HG02759 (cell line): ENCODE results near the gene CACNB4.

ENCODE experiments used
- ATAC-seq: cut with Tn5 transposase; IDR thresholded peaks from one replicate; pipeline ENCODE4 v1.9.1; 2021; ENCODE audit warnings: mild to moderate bottlenecking, moderate library complexity; ENCODE audit not compliant: unreplicated experiment

Gene CACNB4

DNA sequence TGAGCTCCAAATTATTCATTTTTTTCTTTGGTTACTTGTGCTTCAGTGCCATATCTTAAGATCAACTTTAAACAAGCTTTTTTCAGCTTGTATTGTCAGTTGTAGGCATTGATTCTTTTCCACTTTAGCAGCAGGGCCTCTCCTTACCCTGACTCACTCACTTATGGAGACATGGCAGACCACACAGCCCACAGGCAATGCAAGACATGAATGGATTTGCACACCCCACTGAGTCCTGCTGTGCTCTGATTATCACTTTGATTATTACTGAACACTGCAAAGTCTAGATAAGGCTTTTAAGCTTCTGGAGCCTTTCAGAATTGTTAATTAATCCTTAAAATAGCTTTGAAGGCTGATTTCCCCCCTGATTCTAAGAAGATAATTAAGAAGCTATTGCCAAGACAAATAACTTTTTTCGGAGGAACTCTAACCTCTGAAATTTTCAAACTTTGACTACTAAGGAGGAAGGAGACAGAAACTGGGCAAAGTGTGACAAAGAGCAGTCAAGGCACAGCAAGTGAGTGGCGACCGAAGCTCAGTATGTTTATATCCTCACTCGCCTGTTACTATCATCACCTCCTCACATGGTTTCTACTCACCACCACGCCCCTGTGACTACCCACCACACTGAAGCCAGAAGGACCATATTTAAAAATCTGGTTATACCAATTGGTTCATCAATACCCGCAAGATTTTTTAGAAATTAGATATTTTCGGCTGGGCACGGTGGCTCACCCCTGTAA is 43.3 kb downstream of the CACNB4 start:
- ATAC-seq, result peak; percentile 56

DNA sequence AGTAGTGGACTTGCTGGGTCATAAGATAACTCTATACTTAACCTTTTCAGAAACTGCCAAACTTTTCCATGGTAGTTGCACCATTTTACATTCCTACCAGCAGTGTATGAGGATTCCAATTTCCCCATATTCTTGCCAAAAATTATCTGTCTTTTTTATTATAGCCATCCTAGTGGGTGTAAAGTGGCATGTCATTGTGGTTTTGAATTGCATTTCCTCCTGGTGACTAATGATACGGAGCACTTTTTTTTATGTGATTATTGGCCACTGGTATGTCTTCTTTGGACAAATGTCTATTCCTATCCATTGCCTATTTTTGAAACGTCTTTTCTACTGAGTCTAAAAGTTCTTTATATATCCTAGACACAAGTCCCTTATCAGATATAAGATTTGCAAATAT is 44.3 kb downstream of the CACNB4 start:
- ATAC-seq, result no peak

DNA sequence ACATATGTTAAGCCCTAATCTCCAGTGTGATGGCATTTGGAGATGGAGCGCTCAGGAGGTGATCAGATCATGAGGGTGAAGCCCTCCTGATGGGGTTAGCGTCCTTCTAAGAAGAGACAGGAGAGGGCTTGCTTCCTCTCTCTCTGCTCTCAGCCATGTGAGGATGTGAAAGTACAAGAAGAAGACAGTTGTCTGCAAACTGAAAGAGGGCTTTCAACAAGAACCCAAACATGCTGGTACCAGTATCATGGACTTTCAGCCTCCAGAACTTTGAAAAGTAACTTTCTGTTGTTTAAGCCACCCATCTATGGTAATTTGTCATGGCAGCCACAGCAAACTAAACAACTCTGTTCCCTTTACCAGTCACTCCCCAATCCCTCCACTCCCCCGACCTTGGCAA is 47.4 kb downstream of the CACNB4 start:
- peak; percentile 20 for ATAC-seq

DNA sequence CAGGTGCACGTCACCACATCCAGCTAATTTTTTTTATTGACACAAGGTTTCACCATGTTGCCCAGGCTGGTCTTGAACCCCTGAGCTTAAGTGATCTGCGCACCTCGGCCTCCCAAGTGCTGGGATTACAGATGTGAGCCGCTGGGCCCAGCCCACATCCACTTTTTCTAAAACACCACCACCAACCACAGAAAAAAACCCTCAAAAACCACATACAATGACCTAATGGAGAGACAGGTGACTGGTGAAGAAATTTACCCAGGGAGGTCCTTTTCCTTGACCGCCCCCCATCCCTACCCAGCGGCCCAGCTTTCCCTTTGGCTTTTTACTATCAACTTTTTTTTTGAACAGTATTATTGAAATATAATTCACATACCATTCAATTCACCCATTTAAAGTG is 47.9 kb downstream of the CACNB4 start:
- ATAC-seq, result no peak

DNA sequence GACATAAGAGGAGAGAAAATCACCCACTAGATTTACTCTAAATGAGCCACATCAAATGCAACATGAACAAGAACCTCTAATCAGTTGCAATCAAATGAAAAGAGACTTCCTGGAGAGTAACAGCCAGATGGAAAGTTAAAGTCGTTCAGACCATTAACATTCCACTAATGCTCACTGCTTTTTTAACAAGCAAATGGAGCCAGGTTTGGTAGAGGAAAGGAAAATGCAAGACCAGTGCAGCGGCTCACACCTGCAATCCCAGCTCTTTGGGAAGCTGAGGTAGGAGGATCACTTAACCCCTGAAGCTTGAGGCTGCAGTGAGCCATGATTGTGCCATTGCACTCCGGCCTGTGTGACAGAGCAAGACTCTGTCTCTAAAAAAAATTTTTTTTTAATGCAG is 48.5 kb downstream of the CACNB4 start:
- ATAC-seq, result no peak

DNA sequence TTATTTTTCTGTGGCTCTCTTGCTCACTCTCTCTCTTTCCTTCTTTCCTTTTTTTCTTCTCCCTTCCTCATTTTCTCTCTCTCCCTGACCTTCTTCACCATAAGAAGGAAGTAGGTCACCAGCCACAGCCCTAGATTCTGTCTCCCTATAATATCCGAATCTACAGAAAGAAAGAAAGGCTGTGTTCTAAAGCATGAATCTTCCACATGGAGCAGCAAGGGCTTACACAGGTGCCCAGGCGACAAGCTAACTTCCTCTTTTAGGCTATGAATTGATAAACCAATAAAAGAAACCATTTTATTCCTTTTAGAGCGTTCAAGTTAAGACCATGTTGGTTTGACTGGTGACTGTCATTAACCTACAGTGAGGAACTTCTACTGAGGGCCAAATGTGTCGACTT is 49.3 kb downstream of the CACNB4 start:
- no peak for ATAC-seq

DNA sequence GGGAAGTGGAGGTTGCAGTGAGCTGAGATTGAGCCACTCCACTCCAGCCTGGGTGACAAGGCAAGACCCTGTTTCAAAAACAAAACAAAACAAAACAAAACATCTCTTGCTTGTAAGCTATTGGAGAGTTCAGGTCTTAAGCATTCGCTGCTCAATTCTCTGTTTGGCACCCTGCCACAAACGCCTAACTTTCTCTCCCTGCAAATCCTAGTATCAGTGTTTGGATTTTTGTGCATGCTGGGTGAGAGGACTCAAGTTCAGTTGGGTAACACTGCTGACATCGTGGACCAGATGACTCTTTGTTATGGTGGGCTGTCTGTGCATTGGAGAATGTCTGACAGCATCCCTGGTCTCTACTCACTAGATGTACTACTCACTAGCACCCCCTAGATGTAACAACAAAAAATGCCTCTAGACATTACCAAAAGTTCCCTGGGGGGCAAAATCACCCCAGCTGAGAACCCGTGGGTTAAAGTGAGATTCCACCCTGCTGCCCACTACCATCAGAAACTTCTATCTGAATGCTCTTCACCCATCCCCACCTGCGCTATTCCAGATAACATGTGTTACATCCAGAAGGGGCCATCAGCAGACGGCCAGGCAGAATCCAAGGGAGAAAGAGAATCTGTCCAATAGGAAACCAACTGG is 50.9 kb downstream of the CACNB4 start:
- no peak for ATAC-seq

DNA sequence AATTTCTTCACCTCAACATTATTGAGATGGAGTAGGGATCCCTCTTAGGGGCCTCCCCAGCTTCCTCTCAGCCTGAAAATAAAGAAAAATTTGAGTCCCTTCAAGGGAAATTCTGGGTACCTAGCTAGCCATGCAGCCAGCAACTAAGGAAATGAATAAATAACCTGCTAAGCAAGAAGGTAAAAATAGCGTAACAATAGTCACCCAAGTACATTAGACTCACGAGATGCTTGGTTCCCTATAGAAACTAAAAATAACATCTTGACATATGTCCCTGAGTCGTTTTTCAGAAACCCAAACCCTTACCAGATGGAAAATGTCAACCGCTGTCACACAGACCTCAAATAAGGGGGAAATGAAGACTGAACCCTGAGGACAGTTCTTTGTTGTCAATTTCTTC is 51.9 kb downstream of the CACNB4 start:
- ATAC-seq, result peak; percentile 73

DNA sequence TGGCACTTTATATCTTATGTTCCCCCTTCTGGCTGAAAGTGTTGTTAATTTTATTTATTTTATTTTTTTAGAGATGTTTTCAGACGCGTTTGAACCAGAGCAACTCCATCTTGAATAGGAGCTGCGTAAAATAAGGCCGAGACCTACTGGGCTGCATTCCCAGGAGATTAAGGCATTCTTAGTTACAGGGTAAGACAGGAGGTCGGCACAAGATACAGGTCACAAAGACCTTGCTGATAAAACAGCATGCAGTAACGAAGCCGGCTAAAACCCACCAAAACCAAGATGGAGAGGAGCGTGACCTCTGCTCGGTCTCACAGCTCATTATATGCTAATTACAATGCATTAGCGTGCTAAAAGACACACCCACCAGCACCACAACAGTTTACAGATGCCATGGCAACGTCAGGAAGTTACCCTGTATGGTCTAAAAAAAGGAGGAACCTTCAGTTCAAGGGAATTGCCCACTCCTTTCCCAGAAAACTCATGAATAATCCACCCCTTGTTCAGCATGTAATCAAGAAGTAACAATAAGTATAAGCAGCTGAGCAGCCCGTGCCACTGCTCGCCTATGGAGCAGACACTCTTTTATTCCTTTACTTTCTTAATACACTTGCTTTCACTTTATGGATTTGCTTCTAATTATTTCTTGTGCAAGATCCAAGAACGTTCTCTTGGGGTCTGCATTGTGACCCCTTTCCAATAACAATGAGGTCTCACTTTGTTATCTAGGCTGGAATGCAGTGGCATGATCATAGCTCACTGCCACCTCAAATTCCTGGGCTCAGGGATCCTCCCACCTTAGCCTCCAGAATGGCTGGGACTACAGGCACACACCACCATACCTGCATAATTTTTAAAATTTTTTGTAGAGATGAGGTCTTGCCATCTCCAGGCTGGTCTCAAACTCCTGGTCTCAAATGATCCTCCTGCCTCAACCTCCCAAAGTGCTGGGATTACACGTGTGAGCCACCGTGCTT is 55.9 kb downstream of the CACNB4 start:
- ATAC-seq, result no peak

DNA sequence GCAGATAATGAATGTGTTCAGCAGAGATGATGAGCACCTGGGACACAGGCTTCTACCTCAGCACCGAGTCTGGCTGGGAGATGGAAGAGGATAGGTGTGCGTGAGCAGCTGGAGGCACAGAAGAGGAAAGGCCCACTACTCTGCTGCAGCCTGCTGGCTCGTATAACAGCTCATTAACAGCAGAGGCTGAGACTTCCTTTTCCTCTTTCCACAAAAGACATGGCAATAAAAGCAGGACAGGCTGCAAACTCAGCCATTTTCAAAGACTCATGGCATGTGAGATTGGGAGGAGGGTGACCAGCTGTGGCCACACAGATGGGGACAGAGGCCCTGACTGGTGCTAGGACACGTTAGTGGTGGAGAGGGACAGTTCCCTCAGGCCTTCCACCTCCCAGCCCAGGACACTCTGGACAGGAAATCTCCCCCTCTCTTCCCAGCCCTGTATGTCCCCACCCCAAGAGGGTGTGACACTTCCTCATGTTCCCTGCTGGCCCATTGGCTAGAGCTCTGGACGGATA is 60.3 kb downstream of the CACNB4 start:
- ATAC-seq, result no peak

DNA sequence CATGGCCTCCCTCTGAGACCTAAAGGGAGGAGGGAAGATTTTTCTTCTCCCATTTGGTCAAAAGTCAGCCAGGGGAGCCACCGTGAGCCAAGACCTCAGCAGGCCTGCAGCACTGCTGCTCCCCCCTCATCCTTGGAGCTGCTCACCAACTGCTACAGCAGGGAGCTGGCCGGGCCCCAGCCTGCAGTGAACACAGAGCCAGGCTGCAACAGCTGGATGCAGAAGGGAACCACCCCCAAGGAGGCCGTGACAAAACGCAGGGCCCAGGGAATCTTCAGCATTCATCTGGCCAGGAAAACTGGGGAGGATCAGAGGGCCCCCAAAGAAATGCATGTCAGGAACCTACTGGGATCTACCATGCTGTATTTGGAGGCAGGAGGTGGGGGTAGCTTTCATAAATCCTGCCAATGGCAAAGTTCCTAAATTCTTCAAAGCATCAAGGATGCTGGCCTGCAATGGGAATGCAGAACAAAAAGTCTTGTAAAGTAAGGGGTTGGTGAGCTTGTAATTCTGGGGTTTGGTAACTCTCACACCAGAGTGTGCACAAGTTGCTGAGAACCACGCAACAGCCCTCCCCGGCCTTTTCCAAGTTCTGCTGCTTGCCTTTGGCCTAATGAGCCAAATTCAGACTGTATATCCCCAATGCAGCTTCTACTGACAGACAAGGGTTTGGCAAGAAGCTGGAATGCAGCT is 61.0 kb downstream of the CACNB4 start:
- no peak for ATAC-seq

DNA sequence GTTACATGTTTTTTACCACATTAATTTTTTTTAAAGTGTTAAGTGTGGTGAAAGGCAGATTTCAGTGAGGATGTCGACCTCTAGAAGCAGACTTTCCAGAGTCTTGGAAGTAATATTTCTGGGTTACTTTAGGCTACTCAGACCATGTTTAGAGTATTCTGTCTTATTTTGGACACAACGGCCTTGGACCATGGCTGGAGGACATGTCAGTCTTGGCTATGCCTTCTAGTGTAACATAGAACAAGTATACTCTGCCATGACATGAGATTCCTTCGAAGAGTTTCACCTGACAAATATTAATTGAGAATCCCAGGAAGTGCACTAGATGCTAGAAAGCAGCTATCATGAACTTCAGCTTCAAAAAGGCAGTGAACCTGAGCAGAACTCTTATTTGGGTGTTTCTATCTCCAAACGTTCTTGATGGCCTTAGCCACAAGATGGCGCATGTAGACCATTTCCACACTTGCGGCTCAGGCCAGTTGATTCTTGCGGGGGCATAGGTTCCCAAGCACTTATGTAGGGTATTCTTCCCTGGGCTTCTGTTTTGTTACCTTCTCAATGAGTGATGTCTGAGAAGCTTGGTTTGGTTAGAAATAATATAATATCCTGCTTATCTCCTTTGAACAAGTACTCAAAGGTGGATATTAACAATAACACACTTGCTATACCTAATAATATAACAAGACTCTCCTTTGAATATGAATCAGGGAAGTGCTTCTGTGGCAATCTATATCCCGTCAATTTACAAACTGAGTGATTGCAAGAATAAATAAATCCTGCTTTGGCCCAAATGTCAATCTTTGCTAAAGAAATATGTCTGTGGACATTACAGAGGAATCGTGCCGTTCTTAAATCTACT is 62.0 kb downstream of the CACNB4 start:
- ATAC-seq, result peak; percentile 94

DNA sequence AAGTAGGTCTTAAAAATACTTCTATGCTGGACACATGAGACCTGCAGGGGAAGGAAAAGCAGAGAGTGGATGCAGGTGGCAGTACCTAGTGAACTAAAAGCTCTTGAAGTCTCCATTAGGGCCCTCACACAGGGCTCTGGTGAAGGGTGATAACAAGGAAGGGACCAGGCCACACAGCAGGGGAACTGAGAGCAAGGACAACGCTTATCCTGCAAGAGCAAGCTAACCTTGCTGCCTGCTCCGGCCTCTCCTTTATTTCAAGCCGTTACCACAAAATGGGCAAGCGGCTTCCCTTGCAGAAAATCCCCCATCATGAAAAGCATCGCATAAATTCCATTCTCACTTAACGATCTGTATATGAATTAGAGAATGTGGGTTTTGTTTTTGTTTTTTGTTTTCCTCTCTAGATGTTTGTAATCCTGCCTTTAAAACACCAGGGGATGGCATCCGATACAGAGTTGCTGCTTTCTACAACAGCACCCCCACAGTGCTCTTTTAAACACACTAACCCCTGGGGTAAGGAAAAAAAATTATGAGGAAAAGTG is 64.5 kb downstream of the CACNB4 start:
- no peak for ATAC-seq

DNA sequence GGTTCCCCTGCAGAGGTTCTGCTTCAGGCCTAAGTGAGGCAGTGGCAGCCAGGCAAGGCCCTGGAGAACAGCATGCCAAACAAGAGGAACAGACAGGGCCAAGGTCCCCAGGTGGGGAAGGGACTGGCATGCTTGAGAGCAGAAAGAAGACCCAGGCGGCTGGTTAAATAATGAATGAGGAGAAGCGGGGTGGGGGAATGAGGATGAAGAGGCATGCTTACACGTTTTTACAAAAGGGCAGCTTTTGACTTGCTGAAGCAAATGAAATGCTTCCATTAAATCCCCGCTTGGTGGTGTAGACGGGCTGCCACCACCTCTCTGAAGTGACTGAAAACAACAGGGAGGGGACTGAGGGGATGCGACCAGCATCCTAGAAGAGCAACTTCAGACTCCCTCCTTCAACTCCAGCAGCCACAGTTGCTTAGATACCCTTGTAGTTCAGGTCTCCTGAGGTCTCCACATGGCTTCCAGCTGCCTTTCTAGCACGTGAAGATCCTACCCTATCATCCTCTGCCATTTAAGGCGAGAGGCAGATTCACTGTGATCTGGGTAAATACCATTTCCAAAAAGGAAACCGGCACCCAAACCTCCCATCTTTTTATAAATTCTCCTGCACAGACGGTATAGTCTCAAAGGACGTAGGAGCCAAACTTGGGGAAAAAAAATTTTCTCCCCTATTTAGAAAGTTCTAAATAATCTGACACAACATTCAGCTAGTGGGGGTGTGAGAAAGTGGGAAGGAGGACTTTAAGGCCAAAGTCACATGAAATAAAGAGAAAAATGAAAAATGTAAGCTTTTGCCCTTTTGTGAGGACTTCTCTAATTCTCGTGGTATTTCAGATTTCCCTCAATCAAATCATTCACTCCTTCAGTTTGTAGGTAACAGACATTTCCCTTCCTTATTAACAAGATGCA is 65.6 kb downstream of the CACNB4 start:
- ATAC-seq, result no peak

DNA sequence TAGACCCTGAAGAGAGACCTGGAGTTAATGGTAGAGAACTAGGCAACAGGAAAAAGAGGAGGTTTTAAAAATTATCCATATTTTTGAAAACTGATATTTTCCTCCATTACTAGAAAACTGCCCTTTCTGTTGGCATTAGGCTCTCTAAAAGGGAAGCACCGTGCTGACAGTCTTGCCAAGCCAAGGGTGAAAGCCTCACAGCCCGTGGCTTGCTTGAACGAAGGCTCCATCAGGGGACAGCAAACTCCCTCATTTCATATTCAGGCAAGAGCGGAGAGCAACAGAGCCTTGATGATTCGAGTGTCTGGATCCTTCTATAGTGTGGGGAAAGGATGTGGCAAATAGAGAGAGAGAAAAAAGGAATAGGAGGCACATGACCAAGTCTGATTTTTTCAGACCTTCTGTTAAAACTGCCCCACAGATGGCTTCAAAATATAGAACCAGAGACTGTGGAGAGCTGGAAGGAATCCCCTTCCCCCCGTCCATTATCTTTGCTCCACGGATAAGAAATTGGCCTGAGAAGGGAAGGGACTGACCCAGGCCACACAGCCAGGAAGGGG is 67.0 kb downstream of the CACNB4 start:
- ATAC-seq, result peak; percentile 21

DNA sequence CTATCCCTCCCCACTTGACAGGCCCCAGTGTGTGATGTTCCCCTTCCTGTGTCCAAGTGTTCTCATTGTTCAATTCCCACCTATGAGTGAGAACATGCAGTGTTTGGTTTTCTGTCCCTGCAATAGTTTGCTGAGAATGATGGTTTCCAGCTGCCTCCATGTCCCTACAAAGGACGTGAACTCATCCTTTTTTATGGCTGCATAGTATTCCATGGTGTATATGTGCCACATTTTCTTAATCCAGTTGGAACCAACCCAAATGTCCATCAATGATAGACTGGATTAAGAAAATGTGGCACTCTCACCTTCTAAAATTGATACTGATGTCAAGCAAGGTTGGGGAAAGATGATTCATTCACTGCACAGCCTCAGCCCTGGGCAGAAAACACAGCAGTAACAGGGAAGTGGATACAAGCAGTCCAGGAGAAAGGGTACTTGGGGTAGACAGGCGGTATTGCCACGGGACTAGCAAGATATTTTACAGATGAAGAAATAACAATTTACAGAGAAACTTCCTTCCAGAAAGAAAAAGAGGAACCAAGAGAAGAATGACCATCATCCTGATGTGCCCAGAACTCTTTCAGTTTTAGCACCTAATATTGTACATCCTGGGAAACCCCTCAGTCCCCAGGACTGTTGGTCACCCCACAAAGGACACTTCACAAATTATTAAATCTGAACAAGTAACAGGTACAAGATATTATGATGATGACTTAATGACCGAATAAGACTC is 68.1 kb downstream of the CACNB4 start:
- ATAC-seq, result peak; percentile 58

DNA sequence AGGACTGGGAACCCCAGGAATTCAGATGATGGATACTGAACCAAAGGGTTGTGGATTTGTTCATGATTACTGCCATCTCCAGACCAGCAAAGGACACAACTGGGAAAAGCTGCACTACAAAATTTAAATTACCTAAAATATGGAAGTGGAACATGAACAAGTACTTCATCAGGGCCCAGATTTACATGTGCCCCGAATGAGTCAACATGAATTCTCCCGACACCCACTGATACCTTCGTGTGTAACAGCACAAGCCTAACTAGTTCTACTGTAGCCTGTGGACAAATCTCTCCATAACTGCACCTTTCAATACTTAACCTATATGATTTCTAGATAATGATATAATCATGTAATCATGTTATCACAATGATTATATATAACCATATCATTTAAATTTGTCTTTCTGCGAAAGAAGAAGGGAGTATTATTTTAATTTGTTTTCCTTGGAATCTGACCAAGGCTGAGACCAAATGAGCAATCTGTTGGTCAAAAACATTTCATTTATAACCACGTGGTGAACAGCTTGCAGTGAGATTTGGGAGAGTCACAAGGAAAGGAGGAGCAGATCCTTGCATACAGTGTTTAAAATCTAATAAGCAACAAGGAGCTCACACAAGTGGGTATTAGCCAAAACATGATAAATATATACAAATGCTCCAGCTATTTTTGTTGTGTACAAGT is 70.5 kb downstream of the CACNB4 start:
- ATAC-seq, result no peak
